WERI-Rb-1 (cell line): ENCODE measurements around the gene P2RX6.
A peak's percentile ranks its signal among the peaks of the same experiment; 100 is the strongest.
"Not testable (repeated sequence)": the region's sequence is repeated elsewhere in the genome, so short reads cannot be mapped to it uniquely, and the experiment has no call there.

Experiments
- DNase-seq: peaks from one replicate; pipeline ENCODE4 v3.0.0-alpha.2; 2020
- H3K27ac ChIP-seq: fragments of 250-450 bp; sonication (Bioruptor Pico); 2 replicates; pipeline ENCODE4 v1.5.1; 2020; ENCODE audit warnings: mild to moderate bottlenecking, moderate library complexity
- H3K27me3 ChIP-seq: fragments of 250-450 bp; sonication (Bioruptor Pico); 2 replicates; pipeline ENCODE4 v1.5.1; 2021; ENCODE audit warnings: mild to moderate bottlenecking, low read depth, moderate library complexity; ENCODE audit not compliant: insufficient read depth, severe bottlenecking
- H3K36me3 ChIP-seq: fragments of 250-450 bp; sonication (Bioruptor Pico); 2 replicates; pipeline ENCODE4 v1.5.1; 2020; ENCODE audit warnings: mild to moderate bottlenecking, moderate library complexity
- H3K4me3 ChIP-seq: 2 replicates; pipeline ENCODE4 v1.5.1; 2011; ENCODE audit warnings: low read depth, mild to moderate bottlenecking, control low read depth, low read length
- H3K9me3 ChIP-seq: fragments of 250-450 bp; sonication (Bioruptor Pico); 2 replicates; pipeline ENCODE4 v1.5.1; 2021; ENCODE audit warnings: mild to moderate bottlenecking, moderate library complexity; ENCODE audit not compliant: severe bottlenecking
- TF ChIP-seq, protein P1 (sequence below): IDR thresholded peaks from 2 replicates; pipeline ENCODE4 v1.5.1; 2011; ENCODE audit warnings: low read depth, mild to moderate bottlenecking, control low read depth, inconsistent platforms, low read length

P2RX6 gene

GRCh38 chr22:20968281-20968977 lies 46.5 kb upstream of the P2RX6 start:
- H3K36me3 ChIP-seq = no peaks in the 10 kb centered on the region
- no peak for DNase-seq
- H3K4me3 ChIP-seq = no peak overlapping the region
- H3K27ac ChIP-seq = peak overlapping the region; percentile 82
- H3K9me3 ChIP-seq = no peaks in the 10 kb centered on the region
- TF ChIP-seq, protein P1, sequence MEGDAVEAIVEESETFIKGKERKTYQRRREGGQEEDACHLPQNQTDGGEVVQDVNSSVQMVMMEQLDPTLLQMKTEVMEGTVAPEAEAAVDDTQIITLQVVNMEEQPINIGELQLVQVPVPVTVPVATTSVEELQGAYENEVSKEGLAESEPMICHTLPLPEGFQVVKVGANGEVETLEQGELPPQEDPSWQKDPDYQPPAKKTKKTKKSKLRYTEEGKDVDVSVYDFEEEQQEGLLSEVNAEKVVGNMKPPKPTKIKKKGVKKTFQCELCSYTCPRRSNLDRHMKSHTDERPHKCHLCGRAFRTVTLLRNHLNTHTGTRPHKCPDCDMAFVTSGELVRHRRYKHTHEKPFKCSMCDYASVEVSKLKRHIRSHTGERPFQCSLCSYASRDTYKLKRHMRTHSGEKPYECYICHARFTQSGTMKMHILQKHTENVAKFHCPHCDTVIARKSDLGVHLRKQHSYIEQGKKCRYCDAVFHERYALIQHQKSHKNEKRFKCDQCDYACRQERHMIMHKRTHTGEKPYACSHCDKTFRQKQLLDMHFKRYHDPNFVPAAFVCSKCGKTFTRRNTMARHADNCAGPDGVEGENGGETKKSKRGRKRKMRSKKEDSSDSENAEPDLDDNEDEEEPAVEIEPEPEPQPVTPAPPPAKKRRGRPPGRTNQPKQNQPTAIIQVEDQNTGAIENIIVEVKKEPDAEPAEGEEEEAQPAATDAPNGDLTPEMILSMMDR = no peak
- no peaks in the 10 kb centered on the region for H3K27me3 ChIP-seq

DNA sequence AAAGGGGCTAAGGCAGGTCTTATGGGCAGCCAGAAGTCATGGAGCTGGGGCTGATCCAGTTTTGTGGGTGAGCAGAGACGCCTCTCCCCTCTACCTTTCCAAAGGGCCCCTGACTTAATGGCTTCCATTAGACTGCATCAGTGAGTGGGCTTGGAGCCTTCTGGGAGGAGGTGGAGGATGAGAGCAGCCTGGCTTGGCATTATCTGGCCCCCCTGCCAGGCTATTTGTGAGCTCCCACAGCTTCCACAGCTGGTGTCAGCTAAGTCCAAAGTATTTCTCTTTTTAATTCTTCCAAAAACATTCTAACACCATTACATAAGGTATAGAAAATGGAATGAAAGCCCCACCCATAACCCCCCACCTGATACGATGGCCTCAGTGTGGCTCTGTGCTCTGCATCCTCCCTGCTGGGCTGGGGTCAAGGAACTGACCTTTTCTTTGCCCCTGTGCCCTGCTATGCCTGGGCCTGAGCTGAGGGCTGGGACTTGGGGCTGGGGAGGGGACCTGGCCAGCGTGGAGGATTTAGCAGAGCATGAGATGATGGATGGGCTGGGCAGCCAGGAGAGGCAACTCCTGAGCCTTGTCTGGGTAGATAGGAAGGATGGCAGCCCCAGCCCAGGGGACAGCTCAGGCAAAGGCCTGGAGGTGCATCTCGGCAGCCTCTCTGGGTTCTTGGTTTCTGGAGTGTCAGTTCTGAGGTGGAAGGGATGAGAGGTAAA lies 43.9 kb upstream of the P2RX6 start:
- peak overlapping the region; percentile 5; the same call in 1 of the 2 replicates for H3K27ac ChIP-seq
- peak; percentile 51 for DNase-seq
- no peaks in the 10 kb centered on the region for H3K36me3 ChIP-seq
- H3K27me3 ChIP-seq = no peaks in the 10 kb centered on the region
- TF ChIP-seq, protein P1 = no peak
- H3K4me3 ChIP-seq = no peak overlapping the region
- H3K9me3 ChIP-seq = no peaks in the 10 kb centered on the region

DNA sequence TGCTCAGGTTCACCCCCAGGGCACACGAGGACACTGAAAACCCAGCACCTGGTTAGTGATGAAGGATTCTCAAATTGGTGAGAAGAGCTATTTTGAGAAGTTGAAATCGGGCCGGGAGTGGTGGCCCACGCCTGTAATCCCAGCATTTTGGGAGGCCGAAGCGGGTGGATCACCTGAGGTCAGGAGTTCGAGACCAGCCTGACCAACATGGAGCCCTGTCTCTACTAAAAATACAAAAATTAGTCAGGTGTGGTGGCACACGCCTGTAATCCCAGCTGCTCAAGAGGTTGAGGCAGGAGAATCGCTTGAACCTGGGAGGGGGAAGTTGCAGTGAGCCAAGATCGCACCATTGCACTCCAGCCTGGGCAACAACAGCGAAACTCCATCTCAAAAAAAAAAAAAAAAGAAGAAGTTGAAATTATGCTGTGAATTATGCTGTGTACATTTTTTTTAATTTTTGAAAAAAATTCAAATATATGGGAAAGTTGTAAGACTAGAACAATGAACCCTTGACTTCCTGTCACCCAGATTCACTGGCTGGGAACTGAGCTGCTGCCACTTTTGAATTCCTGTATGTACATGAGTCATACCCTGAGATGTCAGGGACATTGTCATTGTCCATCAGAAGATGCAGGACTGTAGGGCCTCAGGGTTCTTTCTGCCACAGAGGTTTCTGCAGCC lies 42.8 kb upstream of the P2RX6 start:
- not testable (repeated sequence) for H3K36me3 ChIP-seq, H3K27me3 ChIP-seq, H3K4me3 ChIP-seq, H3K27ac ChIP-seq, DNase-seq, H3K9me3 ChIP-seq

- no peaks in the 10 kb centered on the region for H3K36me3 ChIP-seq
- no peaks in the 10 kb centered on the region for H3K27me3 ChIP-seq
- no peak for DNase-seq
- TF ChIP-seq, protein P1 = no peak
- H3K4me3 ChIP-seq = no peak overlapping the region
- H3K9me3 ChIP-seq = no peaks in the 10 kb centered on the region
- 0 out of 2 replicates have a peak overlapping the region, but pooled peaks have one; percentile 20 for H3K27ac ChIP-seq
These were observed 41.9 kb upstream of the P2RX6 start for GRCh38 chr22:20972933-20973577.

- Histone ChIP-seq H3K4me3 (no peak overlapping the region), H3K27ac (no peak overlapping the region), H3K36me3 (no peaks in the 10 kb centered on the region), H3K9me3 (no peaks in the 10 kb centered on the region), H3K27me3 (no peaks in the 10 kb centered on the region)
- TF ChIP-seq, protein P1 = no peak
- no peak for DNase-seq
These were observed 41.2 kb upstream of the P2RX6 start for GRCh38 chr22:20973634-20974286.
